GM18498 (cell line): ENCODE results near the gene CLTCL1.
"Not testable (repeated sequence)": the region's sequence is repeated elsewhere in the genome, so short reads cannot be mapped to it uniquely, and the experiment has no call there.

Source experiments
- ATAC-seq: cut with Tn5 transposase; IDR thresholded peaks from one replicate; pipeline ENCODE4 v1.9.1; 2021; ENCODE audit warnings: mild to moderate bottlenecking, moderate library complexity; ENCODE audit not compliant: unreplicated experiment

The CLTCL1 gene

GRCh38 chr22:19291218-19291579 lies 320 bp downstream of the CLTCL1 start:
- peak; percentile 43 for ATAC-seq

DNA sequence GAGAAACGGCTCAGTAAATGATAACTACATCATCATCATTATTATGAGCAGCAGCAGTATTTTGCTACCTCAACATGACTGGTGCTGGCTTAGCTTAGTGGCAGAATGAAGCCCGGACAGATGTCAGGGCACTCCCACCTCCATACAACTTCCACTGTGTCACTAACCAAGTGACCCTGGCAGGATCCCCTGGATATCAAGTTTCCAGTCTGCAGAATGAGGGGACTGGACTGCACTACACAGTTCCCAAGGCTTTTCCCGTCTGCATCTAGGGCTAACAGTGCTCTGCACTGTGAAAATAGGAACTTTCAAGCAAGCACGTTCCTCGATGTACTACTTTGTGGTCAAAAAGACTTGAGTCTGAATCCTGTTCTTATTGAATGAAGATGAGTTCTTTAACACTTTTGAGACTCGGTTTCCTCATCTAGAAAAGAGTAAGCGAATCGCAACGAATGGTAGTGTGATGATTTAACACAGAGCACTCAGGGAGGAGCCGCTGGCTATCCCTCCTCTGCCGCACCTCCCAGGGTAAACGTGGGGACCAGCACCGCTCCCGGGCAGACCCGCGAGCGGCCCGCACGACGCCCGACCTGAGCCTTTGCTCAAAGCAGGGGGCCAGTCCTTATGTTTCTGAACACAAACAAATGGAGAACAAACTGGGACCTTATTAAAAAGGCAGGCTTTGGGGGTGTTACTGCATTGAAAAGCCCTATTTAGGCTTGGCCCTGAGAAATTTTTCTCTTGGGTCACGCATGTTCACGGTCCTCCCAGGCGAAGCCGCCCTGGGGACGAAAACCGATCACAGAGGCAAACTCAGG lies 910 bp downstream of the CLTCL1 start:
- no peak for ATAC-seq

DNA sequence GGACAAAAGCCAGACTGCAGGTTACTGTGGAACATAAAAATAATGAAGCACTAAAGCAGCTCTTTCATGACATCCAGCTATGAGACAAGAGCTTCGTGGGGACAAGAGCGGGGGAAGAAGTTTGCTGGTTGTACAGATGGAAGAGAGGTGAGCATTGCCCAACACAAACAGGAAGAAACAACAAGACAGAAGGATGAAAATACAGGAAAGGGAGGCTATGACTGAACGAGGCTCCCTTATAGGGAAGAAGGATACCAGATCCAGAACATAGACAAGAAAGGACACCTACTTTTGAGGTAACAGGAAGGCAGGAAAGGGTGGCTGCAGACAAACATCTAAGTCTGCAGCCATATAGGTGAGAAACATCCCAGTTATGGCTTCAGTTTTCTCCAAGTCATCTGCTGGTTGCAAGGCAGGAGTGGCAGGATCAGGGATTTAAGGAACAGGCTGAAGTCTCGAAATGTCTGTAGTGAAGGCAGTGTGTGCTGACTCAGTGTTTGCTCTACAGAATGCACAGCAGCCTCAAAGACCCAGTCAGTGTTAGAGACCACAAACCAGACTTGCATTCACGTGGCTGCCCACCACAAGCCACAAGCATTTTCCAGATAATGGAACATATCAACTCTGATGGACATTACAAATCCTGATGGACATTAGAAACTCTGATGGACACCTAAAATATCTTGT lies 1.9 kb downstream of the CLTCL1 start:
- ATAC-seq = no peak

DNA sequence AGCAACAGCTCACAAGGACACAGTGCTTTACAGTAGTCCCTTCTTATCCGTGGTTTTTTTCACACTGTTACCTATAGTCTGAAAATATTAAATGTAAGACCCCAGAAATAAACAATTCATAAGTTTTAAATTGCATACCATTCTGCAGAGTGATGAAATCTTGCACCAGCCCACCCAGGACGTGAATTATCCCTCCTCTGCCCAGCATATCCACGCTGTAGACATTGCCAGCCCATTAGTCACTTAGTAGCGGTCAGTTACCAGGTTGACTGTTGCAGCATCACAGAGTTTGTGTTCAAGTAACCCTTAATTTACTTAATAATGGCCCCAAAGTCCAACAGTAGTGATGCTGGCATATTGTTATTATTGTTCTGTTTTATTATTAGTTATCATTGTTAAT lies 3.6 kb downstream of the CLTCL1 start:
- no peak for ATAC-seq

DNA sequence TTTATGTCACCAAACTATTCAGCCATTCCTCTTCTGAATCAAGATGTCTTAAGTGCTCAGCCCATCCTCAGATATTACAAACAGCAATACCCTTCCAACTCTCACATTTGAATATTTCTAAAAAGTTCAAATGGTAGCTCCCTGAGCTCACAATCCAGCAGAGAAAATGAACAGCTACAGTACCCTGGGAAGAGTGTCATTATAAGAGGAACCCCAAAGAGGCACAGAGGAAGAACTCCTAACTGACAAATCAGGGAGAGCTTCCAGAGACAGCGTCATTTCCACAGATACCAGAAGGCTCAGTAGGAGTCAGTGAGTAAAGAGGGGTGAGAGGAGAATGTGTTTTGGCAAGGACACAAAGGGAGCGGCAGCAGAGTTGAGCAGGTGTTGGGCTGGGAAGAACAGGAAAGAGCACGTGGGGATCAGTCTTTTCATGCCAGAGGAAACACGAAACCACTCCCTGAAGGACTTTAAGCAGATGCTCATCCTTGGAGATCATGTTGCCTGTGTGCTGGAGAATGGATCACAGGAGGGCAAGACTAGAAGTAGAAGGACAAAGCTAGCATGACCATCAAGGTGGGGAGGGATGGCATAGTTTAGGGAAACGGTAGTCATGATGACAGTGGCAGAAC lies 4.3 kb downstream of the CLTCL1 start:
- ATAC-seq = no peak

DNA sequence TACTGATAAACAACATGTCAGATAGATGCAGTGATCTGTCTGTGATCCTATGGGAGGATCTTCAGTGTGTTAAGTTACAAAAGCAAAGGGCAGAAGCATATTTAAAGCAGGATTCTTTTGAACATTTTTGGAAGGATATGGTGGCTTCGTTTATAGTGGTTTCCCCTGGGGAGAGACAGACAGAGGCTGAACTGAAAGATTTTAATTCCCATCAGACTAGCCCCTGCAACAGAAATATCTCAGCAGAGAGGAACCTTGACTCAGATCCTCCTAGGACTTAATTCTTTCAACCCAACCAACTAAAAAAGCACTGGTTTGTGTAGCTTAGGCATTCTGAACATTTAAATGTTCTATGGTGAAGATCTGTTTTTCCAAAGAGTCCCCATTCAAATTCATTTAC lies 5.7 kb downstream of the CLTCL1 start:
- no peak for ATAC-seq

GRCh38 chr22:19279143-19279542 lies 12.4 kb downstream of the CLTCL1 start:
- not testable (repeated sequence) for ATAC-seq

- no peak for ATAC-seq
These were observed 13.7 kb downstream of the CLTCL1 start for GRCh38 chr22:19277785-19278184.

GRCh38 chr22:19275919-19276600 lies 15.5 kb downstream of the CLTCL1 start:
- ATAC-seq = no peak

DNA sequence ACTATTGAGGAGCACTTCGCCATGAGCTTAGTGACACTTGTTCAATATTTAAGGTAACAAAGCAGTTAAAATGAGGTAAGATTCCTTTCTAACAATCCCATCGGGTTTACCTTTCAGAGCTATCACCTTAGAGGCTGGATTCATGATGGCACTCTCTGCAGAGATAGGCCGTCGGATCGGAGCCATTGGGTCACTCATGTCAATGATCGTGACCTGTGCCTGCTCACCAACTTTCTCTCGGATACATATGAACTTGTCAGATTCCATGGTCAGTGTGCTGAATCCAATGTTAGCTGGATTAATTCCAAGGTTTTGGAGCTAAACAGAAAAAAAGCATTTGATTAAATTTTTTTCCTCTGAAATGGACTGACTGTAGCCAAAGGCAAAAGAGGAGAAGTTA lies 16.0 kb downstream of the CLTCL1 start:
- ATAC-seq = no peak

- ATAC-seq = no peak
These were observed 16.4 kb downstream of the CLTCL1 start for GRCh38 chr22:19275104-19275503.

GRCh38 chr22:19271856-19272535 lies 19.5 kb downstream of the CLTCL1 start:
- ATAC-seq = no peak

DNA sequence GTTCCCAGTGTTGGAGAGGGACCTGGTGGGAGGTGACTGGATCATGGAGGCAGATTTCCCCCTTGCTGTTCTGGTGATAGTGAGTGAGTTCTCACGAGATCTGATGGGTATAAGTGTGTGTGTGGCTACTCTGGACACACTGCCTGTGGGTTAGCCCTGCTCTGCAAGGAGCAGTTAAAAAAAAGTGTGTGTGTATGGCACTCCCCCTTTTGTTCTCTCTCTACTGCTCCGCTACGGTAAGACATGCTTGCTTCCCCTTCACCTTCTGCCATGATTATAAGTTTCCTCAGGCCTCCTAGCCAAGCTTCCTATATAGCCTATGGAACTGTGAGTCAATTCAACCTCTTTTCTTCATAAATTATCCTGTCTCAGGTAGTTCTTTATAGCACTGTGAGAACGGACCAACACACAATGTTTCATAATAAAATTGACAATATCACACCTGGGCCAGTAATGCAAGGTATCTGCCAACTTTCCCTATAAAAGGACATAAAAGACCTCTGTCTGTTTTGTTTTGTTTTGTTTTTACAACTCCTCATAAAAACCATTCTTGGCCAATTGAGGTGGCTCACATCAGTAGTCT lies 20.2 kb downstream of the CLTCL1 start:
- ATAC-seq = no peak

DNA sequence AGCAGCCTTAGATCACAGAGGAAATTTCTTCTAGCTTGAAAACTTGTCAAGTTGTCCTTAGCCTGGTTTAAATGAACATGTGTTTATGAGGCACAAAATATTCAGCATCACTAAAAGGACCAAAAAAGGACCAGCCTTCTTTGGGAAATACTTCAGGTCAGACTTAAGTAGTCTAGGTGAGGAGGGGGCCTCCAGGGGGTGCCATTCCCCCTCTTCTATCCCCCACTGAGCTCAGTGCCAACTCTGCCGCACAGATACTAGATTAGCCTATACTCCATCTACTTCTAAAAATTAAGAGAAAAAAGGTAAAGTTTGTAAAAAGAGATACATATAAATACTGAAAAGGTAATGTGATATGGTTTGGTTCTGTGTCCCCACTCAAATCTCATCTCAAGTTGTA lies 20.6 kb downstream of the CLTCL1 start:
- no peak for ATAC-seq

DNA sequence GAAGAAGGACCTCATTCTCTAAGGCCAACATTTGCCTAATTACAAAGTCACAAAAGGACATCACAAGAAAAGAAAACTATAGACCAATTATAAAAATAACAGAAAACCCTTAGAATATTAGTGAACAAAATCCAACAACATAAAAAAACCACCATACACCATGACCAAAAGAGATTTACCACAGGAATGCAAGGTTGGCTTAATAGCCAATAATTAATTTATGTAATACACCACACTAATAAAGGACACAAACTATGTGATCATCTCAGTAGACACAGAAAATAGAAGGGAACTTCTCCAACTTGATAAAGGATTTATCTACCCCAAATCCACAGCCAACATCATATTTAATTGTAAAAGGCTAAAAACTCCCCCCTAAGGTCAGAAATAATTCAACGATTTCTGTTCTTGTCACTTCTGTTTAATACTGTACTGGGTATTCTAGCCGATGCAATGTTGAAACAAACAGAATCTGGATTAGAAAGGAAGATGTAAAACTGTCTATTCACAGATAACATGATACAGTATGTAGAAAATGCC lies 24.9 kb downstream of the CLTCL1 start:
- no peak for ATAC-seq

DNA sequence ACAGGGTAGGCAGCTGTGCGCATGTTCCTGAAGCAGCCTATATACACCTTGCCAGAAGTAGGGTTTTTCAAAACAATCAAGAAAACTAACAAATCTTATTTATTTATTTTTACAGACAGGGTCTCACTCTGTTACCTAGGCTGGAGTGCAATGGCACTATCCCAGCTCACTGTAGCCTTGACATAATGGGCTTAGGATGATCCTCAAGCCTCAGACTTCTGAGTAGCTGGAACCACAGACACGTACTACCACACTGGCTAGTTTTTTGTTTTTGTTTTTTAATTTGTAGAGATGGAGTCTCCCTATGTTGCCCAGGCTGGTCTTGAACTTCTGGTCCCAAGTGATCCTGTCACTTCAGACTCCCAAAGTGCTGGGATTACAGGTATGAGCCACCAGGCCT lies 25.7 kb downstream of the CLTCL1 start:
- ATAC-seq = no peak

DNA sequence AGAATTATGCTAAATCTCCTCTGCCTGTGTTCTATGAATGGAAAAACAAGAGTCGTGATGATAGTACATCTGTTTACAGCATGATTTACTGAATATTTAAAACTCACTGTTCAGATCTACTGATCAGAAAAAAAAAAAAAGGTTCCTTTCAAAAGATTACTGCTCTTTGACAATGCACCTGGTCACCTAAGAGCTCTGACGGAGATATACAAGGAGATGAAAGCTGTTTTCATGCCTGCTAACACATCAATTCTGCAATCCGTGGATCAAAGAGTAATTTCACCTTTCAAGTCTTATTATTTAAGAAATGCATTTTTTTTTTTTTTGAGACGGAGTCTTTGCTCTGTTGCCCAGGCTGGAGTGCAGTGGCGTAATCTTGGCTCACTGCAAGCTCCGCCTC lies 30.7 kb downstream of the CLTCL1 start:
- no peak for ATAC-seq

DNA sequence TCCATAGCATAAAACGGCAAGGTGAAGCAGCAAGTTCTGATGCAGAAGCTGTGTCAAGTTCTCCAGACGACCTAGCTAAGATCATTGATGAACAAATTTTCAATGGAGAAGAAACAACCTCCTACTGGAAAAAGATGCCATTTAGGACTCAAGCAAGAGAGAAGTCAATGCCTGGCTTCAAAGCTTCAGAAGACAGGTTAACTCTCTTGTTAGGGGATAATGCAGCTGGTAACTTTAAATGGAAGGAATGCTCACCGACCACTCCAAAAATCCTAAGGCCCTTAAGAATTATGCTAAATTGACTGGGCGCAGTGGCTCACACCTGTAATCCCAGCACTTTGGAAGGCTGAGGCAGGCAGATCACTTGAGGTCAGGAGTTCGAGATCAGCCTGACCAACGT lies 31.3 kb downstream of the CLTCL1 start:
- no peak for ATAC-seq

- ATAC-seq = not testable (repeated sequence)
These were observed 32.6 kb downstream of the CLTCL1 start for GRCh38 chr22:19258968-19259288.

DNA sequence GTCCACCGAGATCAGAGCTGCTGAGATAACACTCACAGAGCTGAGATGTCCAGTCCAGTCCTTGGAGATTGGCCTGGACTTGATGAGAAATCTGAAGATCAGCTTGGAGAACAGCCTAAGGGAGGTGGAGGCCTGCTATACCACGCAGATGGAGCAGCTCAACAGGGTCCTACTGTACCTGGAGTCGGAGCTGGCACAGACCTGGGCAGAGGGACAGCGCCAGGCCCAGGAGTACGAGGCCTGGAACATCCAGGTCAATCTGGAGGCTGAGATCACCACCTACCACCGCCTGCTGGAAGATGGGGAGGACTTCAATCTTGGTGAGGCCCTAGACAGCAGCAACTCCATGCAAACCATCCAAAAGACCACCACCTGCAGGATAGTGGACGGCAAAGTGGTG lies 33.1 kb downstream of the CLTCL1 start:
- ATAC-seq = no peak
